H1 (cell line): ENCODE results near the gene KLHL24. TPM values are rescaled to one million over a fixed set of nuclear protein-coding genes. Genes with fewer than 3 reads are reported as not detected.

Experiments
- BRCA1 ChIP-seq: IDR thresholded peaks from 2 replicates; pipeline ENCODE4 v1.6.1; 2012; ENCODE audit warnings: low read depth, low read length, improper control_type of control experiment
- HDAC2 ChIP-seq, 2 experiments: fragments of 300-600 bp in 1 of 2; sonication (generic) in 1 of 2; IDR thresholded peaks; 2 replicates each; pipeline ENCODE4 v1.6.1; 2011 to 2012; ENCODE audit warnings: low read depth in 2 of 2, low read length in 2 of 2, mild to moderate bottlenecking in 2 of 2, moderate library complexity in 2 of 2, borderline replicate concordance in 1 of 2, inconsistent platforms in 1 of 2
- RXRA ChIP-seq: IDR thresholded peaks from 2 replicates; pipeline ENCODE4 v1.6.1; 2011; ENCODE audit warnings: low read depth, mild to moderate bottlenecking, low read length, moderate library complexity; ENCODE audit not compliant: insufficient read depth
- polyA plus RNA-seq, 7 experiments: library from polyadenylated mRNA; depleted of rRNA in 3 of 7; stranded (reverse) in 5 of 7; unstranded in 2 of 7; fragments of >200 nt in 5 of 7; fragments of 200-250 nt in 2 of 7; gene quantifications; 1 replicate in 5 of 7; 2 replicates in 1 of 7; 4 replicates in 1 of 7; pipeline versions ENCODE4 v1.2.1 to v1.2.3, GENCODE V29; 2011 to 2013; ENCODE audit warnings: missing spikeins in 2 of 7, mixed read lengths in 2 of 7
- total RNA-seq: library from RNA; stranded (reverse); fragmentation: NEBNext Ultra II Directional; extraction: Animal tissue kit (Norgen Biotek cat#: 25700); gene quantifications from 2 replicates; pipeline ENCODE4 v1.2.1, GENCODE V29; 2021
- TF ChIP-seq, protein P1 (sequence below): fragments of 300-600 bp; sonication (generic); IDR thresholded peaks from 2 replicates; pipeline ENCODE4 v1.7.1; 2012; ENCODE audit warnings: low read length, moderate library complexity, mild to moderate bottlenecking, inconsistent platforms; ENCODE audit not compliant: insufficient replicate concordance

KLHL24 gene
- total and polyA plus RNA-seq, 2 of the 8 experiments (the other 6 are each of a cell fraction or from before 2014, with no cell fraction given) = 12.5 to 36.2 TPM

DNA sequence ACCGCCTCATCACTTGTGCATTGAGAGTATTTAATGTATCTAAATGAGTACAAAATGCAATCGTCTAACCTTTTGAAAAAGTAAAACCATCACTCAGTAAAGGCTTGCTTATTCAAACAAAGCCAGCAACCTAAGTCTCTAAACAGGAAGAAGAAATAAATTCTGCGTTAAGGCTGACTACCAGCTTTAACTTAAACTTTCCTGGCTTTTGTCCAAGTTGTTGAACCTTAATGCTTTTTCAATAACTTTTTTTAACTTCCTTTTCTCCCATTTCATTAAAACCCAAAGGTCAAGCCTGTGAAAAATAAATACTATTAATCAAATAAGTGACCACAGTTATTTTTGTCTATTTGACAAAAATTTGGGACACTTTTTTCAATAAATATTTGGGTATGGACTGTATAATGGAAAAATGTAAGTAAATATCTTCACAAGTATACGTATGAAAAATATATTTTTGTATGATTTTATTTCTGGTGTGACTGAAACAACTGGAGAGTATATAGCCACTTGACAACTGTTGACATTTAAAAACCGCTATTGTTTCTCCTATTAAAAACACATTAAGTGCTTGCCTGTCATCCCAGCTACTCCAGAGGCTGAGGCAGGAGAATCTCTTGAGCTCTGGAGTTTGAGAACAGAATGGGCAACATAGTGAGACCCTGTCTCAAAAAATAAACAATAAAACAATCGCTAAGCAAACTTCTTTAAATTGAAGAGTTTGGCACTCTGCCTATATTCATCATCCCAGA is 2.9 kb downstream of the KLHL24 start (continued):
- TF ChIP-seq, protein P1, sequence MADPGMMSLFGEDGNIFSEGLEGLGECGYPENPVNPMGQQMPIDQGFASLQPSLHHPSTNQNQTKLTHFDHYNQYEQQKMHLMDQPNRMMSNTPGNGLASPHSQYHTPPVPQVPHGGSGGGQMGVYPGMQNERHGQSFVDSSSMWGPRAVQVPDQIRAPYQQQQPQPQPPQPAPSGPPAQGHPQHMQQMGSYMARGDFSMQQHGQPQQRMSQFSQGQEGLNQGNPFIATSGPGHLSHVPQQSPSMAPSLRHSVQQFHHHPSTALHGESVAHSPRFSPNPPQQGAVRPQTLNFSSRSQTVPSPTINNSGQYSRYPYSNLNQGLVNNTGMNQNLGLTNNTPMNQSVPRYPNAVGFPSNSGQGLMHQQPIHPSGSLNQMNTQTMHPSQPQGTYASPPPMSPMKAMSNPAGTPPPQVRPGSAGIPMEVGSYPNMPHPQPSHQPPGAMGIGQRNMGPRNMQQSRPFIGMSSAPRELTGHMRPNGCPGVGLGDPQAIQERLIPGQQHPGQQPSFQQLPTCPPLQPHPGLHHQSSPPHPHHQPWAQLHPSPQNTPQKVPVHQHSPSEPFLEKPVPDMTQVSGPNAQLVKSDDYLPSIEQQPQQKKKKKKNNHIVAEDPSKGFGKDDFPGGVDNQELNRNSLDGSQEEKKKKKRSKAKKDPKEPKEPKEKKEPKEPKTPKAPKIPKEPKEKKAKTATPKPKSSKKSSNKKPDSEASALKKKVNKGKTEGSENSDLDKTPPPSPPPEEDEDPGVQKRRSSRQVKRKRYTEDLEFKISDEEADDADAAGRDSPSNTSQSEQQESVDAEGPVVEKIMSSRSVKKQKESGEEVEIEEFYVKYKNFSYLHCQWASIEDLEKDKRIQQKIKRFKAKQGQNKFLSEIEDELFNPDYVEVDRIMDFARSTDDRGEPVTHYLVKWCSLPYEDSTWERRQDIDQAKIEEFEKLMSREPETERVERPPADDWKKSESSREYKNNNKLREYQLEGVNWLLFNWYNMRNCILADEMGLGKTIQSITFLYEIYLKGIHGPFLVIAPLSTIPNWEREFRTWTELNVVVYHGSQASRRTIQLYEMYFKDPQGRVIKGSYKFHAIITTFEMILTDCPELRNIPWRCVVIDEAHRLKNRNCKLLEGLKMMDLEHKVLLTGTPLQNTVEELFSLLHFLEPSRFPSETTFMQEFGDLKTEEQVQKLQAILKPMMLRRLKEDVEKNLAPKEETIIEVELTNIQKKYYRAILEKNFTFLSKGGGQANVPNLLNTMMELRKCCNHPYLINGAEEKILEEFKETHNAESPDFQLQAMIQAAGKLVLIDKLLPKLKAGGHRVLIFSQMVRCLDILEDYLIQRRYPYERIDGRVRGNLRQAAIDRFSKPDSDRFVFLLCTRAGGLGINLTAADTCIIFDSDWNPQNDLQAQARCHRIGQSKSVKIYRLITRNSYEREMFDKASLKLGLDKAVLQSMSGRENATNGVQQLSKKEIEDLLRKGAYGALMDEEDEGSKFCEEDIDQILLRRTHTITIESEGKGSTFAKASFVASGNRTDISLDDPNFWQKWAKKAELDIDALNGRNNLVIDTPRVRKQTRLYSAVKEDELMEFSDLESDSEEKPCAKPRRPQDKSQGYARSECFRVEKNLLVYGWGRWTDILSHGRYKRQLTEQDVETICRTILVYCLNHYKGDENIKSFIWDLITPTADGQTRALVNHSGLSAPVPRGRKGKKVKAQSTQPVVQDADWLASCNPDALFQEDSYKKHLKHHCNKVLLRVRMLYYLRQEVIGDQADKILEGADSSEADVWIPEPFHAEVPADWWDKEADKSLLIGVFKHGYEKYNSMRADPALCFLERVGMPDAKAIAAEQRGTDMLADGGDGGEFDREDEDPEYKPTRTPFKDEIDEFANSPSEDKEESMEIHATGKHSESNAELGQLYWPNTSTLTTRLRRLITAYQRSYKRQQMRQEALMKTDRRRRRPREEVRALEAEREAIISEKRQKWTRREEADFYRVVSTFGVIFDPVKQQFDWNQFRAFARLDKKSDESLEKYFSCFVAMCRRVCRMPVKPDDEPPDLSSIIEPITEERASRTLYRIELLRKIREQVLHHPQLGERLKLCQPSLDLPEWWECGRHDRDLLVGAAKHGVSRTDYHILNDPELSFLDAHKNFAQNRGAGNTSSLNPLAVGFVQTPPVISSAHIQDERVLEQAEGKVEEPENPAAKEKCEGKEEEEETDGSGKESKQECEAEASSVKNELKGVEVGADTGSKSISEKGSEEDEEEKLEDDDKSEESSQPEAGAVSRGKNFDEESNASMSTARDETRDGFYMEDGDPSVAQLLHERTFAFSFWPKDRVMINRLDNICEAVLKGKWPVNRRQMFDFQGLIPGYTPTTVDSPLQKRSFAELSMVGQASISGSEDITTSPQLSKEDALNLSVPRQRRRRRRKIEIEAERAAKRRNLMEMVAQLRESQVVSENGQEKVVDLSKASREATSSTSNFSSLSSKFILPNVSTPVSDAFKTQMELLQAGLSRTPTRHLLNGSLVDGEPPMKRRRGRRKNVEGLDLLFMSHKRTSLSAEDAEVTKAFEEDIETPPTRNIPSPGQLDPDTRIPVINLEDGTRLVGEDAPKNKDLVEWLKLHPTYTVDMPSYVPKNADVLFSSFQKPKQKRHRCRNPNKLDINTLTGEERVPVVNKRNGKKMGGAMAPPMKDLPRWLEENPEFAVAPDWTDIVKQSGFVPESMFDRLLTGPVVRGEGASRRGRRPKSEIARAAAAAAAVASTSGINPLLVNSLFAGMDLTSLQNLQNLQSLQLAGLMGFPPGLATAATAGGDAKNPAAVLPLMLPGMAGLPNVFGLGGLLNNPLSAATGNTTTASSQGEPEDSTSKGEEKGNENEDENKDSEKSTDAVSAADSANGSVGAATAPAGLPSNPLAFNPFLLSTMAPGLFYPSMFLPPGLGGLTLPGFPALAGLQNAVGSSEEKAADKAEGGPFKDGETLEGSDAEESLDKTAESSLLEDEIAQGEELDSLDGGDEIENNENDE = no peak
- no peak for TF ChIP-seq BRCA1
- no peak for TF ChIP-seq RXRA
- TF ChIP-seq HDAC2 (IDR thresholded peaks at IDR 0.05; ENCODE audit: borderline replicate concordance in 1 of 2, low read depth in 2 of 2, low read length in 2 of 2) = no peak
